RWPE1 (cell line): ENCODE measurements around the gene LRMDA.

ENCODE experiments used
- CTCF ChIA-PET: fragments of 350-600 bp; sonication (Branson Sonifier 250); formaldehyde crosslinking; extraction: SDS; loops from one replicate; lab custom pipeline; 2021; lab: Yijun Ruan, JAX
- POLR2A ChIA-PET: fragments of 400-600 bp; formaldehyde crosslinking; extraction: SDS; loops from one replicate; lab custom pipeline; 2020; ENCODE audit warnings: antibody characterized with exemption; ENCODE audit not compliant: low non-redundant PET; lab: Yijun Ruan, JAX
- DNase-seq: peaks from one replicate; pipeline ENCODE4 v3.0.0; 2012; ENCODE audit warnings: low spot score
- H3K27ac ChIP-seq: fragments of 450-650 bp; 2 replicates; pipeline ENCODE4 v1.5.1; 2017
- CTCF ChIP-seq: fragments of 450-650 bp; conservative IDR thresholded peaks from 2 replicates; pipeline ENCODE4 v1.5.1; 2017; ENCODE audit warnings: low read depth, mild to moderate bottlenecking

LRMDA gene

DNA sequence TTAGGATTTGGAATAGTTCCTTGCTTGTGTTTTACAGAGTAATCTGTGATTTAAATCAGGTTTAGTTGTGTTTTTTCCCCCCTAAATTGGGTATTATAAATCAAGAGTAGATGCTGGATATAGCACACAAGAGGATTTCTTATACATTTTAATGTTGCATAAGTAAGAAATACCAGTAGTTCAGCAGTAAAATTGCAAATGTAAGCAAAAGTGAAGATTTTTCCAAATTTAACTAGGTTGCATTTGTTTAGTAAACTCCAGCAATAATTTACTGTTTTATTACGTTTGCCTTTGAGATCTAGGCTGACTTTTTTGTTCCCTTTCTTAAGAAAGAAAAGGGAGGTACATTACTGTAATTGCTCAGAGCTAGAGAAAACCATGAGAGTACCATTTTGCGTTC, 207.3 kb downstream of the LRMDA start:
- no peak for DNase-seq
- POLR2A ChIA-PET, result no interaction called here
- CTCF ChIA-PET, result no interaction called here
- no peak for TF ChIP-seq CTCF
- no peak overlapping the region for H3K27ac ChIP-seq

DNA sequence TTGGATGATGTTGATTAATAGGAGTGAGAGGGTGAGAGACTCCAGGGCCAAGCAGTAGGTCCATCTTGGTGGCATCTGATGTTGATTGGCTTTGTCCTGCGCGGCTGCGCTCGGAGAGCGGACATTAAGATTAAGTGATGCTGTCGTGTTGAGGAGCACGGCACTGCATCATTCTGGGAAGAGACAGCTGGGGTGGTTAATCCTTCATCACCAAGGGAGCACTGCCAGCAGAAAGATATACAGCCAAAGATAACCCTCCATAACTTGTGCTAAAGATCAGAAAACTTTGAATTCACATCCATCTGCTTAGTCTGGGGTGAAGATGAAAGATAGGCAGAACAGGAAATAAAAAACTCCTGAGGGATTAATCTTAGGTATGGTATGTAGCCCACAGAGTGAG, 208.3 kb downstream of the LRMDA start:
- CTCF ChIA-PET, result no interaction called here
- no peak for TF ChIP-seq CTCF
- POLR2A ChIA-PET, result no interaction called here
- no peak overlapping the region for H3K27ac ChIP-seq
- DNase-seq, result no peak

DNA sequence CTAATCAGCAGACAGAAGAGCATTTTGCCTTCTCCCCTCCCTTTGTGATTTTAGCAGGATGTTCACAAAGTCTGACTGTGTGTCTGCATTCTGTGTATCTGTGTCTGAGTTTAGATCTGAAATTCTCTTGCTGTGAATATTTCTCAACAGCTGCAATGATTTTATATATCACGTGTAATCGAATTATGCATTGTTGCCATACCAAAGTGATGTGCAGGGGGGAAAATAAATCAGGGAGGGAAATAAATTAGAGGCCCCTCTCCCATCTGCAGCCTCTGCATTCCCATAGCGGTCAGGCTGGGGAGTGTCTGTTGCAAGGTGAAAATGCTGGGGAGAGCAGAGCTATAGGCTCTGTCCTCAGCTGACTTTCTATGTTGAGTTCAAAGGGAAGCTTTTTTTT, 209.0 kb downstream of the LRMDA start:
- CTCF ChIA-PET, result interaction anchor here (0.5 kb wide), 1 partner anchor 37 kb away, joined by 3 read pairs; no protein-coding TSS in a partner anchor
- POLR2A ChIA-PET, result no interaction called here

DNA sequence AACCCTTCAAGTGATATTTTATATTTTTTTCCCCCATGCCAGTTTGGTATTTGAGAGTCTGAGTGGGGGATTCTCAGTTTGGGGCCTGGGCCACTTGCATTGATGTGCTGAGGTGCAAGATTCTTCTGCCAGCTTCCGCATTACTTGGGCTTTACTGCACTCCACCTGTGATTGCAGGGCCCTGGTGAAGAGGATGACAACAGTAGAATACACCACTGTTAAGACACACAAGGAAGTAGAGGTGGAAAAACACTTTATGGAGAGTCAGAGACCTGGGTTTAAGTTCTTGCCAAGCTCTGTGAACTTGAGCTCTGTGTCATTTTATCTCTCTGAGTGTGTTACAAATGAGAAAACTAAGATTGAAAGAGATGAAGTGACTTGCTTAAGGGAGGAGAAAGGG, 209.4 kb downstream of the LRMDA start:
- no peak overlapping the region for H3K27ac ChIP-seq
- no peak for DNase-seq
- ChIA-PET CTCF (no interaction called here), POLR2A (no interaction called here)
- TF ChIP-seq CTCF, result no peak

More for the DNA sequence above, 209.0 kb downstream of the LRMDA start:
- DNase-seq, result no peak
- H3K27ac ChIP-seq, result no peak overlapping the region
- TF ChIP-seq CTCF, result no peak

- no peak overlapping the region for H3K27ac ChIP-seq
- no peak for DNase-seq
- CTCF ChIA-PET, result no interaction called here
- POLR2A ChIA-PET, result no interaction called here
- TF ChIP-seq CTCF, result no peak
Measured at GRCh38 chr10:75643405-75643804, 212.0 kb downstream of the LRMDA start.

DNA sequence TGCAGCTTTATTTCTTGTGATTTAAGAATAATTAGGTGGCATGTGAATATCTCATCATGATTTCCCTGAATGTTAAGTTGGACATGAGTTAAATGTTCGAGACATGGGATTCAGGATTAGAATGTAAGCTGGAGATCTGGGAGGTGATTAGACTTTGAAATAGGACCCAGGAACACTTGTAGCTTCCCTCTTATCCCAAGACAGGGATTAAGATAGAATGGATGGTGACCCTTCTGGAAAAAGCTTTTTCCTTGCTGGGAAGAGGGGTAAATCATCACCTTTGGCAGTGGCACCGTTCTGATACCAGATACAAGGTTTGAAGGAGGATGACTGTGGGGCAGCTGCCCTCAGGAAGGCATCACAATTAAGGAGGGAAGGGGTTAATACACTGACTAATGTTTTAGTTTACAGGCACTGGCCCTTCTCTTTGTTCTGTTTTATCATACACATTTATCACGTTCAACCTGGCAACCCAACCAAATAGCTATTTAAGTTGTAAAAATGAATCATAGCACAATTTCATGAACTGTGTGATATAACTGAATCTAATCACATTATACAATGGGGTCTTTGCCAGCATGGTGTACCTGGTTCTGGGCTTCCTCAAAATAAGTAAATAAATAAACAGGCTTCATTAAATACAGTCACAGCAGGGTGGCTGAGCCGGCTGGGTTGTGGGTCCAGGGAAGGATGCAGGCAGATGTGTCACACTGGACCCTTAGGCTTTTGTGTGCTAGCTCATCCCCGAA, 212.7 kb downstream of the LRMDA start:
- no peak overlapping the region for H3K27ac ChIP-seq
- POLR2A ChIA-PET, result no interaction called here
- CTCF ChIA-PET, result no interaction called here

More for the DNA sequence above, 212.7 kb downstream of the LRMDA start:
- TF ChIP-seq CTCF, result no peak
- no peak for DNase-seq
